SJSA1 (cell line): ENCODE measurements around the gene PABPN1L. TPM values are rescaled to one million over a fixed set of nuclear protein-coding genes. Genes with fewer than 3 reads are reported as not detected.

Experiments
- DNase-seq, 2 experiments: peaks; one replicate each; pipeline ENCODE4 v3.0.0-alpha.2; 2015 to 2020; ENCODE audit warnings: low spot score in 2 of 2, low read depth in 1 of 2
- H3K27ac ChIP-seq: fragments of 250-450 bp; sonication (Bioruptor Pico); 2 replicates; pipeline ENCODE4 v1.5.1; 2020; ENCODE audit warnings: mild to moderate bottlenecking, moderate library complexity
- H3K27me3 ChIP-seq: fragments of 250-450 bp; sonication (Bioruptor Pico); replicated peaks from 2 replicates; pipeline ENCODE4 v1.5.1; 2020; ENCODE audit warnings: mild to moderate bottlenecking, moderate library complexity
- H3K36me3 ChIP-seq: fragments of 250-450 bp; sonication (Bioruptor Pico); 2 replicates; pipeline ENCODE4 v1.5.1; 2020; ENCODE audit warnings: mild to moderate bottlenecking
- H3K4me1 ChIP-seq: fragments of 250-450 bp; sonication (Bioruptor Pico); replicated peaks from 2 replicates; pipeline ENCODE4 v1.6.1; 2021; ENCODE audit warnings: mild to moderate bottlenecking
- H3K4me3 ChIP-seq: fragments of 250-450 bp; sonication (Bioruptor Pico); 2 replicates; pipeline ENCODE4 v1.5.1; 2020; ENCODE audit warnings: mild to moderate bottlenecking
- H3K9me3 ChIP-seq: fragments of 250-450 bp; sonication (Bioruptor Pico); replicated peaks from 2 replicates; pipeline ENCODE4 v1.5.1; 2020; ENCODE audit warnings: mild to moderate bottlenecking
- total RNA-seq: library from RNA; depleted of rRNA; stranded (reverse); fragments of >200 nt; shearing (Covaris generic); gene quantifications from 2 replicates; pipeline ENCODE4 v1.2.3, GENCODE V29; 2014

PABPN1L gene
- total RNA-seq, 1 experiment from 2014 or later = not detected

DNA sequence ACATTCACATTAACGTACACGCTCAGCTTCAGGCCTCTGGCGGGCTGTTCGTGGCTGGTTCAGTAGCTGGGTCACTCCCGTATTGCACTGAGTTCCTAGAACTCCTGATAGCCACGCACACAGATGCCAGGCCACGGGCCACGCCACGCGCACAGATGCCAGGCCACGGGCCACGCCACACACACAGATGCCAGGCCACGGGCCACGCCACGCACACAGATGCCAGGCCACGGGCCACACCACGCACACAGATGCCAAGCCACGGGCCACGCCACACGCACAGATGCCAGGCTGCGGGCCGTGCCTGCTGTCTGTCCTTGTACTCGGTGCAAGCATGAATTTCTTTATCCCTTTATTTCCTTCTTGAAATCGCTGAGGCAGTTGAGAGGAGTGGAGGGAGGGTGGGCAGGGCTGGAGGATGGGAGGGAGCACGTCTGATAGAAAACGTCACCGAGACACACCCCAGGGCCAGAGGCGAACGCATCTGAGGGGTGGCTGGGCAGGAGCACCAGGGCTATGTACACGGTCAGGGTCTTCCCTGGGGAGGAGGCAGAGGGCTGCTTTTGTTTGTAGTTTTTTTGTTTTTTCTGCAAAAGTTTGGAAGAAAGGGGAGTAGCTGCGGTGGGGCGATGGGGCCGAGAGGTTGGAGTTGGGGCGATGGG is 8.6 kb upstream of the PABPN1L start:
- Histone ChIP-seq H3K27ac (no peak overlapping the region), H3K36me3 (no peaks in the 10 kb centered on the region), H3K4me1 (peaks cover 11% of the 10 kb centered on the region), H3K4me3 (no peak overlapping the region), H3K9me3 (no peaks in the 10 kb centered on the region), H3K27me3 (peaks cover 82% of the 10 kb centered on the region)
- DNase-seq = no peak

DNA sequence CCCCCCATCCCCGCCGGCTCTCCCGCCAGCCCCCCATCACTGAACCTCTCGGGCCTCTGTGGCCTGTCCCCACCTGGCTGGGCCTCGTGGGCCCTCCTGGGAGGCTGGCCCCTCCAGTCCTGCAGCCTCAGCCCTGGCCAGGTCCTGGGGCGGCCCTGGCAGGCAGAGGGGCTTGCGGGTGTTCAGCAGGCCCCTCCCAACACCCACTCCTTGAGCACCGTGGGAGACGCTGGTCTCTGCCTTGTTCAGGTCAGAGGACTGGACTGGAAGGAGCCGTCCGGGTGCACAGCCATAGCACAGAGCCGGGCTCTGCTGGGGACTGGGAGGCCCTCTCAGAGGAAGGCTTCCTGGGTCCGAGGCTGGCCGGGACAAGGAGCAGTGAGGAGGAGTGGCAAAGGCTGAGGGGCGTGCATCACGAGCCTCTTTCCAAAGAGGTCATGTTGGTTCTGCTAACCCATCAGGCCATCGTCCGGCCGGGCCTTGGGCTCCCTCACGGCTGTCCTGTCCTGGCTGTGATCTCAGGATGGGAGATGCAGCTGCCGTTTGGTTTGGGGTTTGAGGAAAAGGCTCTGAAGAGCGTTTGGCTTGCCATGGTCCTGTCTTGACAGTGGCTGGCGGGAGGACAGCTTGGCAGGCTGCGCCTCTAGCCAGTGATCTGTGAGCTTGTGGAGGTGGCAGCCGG is 6.3 kb upstream of the PABPN1L start:
- no peaks in the 10 kb centered on the region for H3K9me3 ChIP-seq
- H3K4me1 ChIP-seq = peaks cover 11% of the 10 kb centered on the region
- H3K27ac ChIP-seq = no peak overlapping the region
- no peak overlapping the region for H3K4me3 ChIP-seq
- H3K27me3 ChIP-seq = peaks cover 90% of the 10 kb centered on the region
- H3K36me3 ChIP-seq = no peaks in the 10 kb centered on the region
- DNase-seq = no peak

DNA sequence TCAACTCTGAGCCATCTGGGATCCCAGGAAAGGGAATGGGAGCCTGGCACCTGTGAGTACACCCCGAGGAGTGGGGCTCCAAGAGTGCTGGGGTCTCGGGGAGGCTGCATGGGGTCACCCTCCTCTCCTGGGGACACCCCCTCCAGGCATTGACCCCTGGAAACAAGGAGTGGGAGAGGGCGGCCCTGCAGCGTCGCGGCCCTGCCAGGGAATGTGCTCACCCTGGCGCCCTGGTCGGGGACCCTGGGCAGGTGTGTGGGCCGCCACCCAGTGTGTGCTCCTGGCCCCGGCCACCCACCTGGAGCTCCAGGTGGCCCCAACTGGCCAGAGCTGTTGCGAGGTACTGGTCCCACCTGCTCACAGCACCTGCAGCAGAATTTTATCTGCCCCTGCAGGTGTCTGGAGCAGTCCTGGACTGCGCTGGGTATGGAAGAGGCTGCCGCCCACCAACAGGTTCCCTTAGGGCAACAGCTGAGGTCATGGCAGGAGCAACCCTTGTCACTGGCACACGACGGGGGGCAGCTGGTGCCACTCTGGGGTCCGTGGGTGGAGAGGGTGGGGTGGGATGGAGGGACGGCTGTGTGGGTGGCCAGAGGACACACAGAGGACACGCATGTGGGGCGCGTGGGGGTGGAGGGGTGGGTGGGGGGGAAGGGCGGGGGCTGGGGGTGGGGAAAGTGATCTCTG is 5.4 kb upstream of the PABPN1L start:
- no peaks in the 10 kb centered on the region for H3K9me3 ChIP-seq
- DNase-seq = no peak
- H3K27ac ChIP-seq = no peak overlapping the region
- peaks cover 5% of the 10 kb centered on the region for H3K4me1 ChIP-seq
- H3K36me3 ChIP-seq = no peaks in the 10 kb centered on the region
- peaks cover 82% of the 10 kb centered on the region for H3K27me3 ChIP-seq
- H3K4me3 ChIP-seq = no peak overlapping the region

DNA sequence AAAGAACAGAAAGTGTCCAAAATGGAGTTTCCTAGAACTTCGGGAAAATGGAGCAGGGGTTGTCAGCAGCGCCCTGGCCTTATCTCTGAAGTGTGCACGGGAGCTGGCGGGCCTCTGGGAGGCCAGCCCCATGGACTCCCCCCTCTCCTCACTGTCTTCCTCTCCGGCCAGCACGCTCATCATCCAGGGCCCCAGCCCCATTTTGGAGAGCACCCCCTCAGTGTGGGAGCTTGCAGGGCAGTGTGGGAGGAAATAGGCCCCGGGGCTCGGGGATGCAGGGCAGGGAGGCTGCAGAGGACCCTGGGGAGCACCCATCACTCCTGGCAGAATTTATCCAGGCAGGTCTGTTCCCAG is 4.9 kb upstream of the PABPN1L start:
- Histone ChIP-seq H3K4me3 (no peak overlapping the region), H3K4me1 (no peaks in the 10 kb centered on the region; the same call in 1 of the 2 replicates), H3K27me3 (peaks cover 77% of the 10 kb centered on the region), H3K9me3 (no peaks in the 10 kb centered on the region), H3K27ac (no peak overlapping the region), H3K36me3 (no peaks in the 10 kb centered on the region)
- no peak for DNase-seq

DNA sequence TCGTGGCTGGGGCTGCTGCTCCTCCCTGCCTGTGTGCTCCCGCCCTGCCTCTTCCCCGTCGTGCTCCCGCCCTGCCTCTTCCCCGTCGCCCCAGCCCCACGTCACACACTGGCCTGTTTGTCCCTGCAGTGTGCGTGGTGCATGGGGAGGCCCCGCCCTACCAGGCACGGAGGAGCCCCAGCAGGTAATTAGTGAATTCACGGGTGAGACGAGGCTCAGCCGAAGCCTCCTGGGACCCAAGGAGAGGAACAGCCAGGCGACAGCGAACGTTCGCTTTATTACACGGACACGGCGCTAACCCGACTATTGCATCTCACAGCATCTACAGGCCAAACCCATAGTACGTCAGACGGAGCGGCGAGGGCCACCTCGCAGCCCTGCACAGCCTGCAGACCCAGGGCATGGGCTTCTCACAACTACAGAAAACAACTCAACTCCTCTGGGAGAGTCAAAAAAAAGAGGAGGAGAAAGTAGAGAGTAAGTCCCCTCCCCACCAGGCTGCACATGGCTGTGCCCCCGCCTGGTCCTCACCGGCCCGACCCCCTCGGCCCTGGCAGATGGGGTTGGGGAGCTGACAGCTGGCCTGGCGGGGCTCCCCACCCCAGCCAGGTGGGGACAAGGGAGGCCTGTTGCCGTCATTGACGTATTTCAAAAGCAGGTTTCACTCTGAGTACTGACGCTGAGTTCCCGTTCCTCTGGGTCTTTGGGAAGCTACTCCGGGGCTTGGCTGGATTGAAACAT is 4.3 kb upstream of the PABPN1L start:
- Histone ChIP-seq H3K4me3 (no peak overlapping the region), H3K4me1 (no peaks in the 10 kb centered on the region), H3K27ac (no peak overlapping the region), H3K27me3 (peaks cover 71% of the 10 kb centered on the region), H3K9me3 (no peaks in the 10 kb centered on the region), H3K36me3 (no peaks in the 10 kb centered on the region)
- DNase-seq = no peak

DNA sequence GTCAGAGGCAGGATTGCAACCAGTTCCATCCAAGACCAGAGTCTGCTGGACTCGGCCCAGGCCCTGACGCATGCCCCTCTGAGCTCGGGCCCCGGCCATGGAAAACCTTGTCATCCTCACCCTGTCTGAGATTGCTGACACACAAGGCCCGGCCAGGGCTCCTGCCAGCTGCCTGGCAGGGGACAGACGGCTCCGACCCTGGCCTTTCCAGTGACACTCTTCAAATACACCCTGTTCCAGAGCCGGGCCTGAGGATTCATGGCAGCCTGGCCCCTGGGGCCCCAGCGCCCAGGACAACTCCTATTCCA is 3.2 kb upstream of the PABPN1L start:
- DNase-seq = no peak
- no peaks in the 10 kb centered on the region for H3K4me1 ChIP-seq
- peaks cover 60% of the 10 kb centered on the region for H3K27me3 ChIP-seq
- no peak overlapping the region for H3K4me3 ChIP-seq
- no peaks in the 10 kb centered on the region for H3K36me3 ChIP-seq
- no peaks in the 10 kb centered on the region for H3K9me3 ChIP-seq
- no peak overlapping the region for H3K27ac ChIP-seq

DNA sequence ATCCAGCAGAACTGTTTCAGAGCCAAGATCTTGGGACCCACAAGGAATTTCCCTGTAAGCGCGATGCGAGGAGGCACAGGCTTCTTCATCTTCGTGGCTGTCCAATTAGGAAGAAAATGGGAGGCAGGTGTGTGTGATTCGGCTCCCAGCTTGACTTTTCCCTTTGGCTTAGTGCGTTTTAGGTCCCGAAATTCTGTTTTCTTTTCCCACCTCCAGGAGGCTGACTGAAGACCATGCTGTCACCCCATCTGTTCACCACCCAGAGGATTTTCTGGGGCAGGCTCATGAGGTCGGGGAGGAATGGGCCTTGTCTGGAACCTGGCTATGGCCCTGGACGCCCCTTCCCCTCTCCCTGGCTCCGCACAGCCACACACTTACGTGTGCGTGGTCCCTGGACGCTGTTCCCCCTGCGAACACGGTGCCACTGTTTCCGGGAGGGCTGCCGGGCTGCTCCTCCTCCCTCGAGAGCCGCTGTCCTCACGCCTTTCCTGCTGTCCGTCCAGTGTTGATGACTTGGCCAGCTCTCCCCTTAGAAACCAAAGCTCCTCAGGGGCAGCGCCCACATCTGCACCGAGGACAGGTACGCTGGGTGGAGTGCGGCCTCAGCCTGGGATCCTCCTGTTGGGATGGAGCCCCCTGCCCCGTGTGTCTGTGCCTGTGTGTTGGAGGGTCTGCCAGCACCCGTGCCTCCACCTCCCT is 2.7 kb upstream of the PABPN1L start:
- H3K9me3 ChIP-seq = no peaks in the 10 kb centered on the region
- no peaks in the 10 kb centered on the region for H3K4me1 ChIP-seq
- no peak overlapping the region for H3K27ac ChIP-seq
- peaks cover 55% of the 10 kb centered on the region for H3K27me3 ChIP-seq
- no peak overlapping the region for H3K4me3 ChIP-seq
- DNase-seq = no peak
- no peaks in the 10 kb centered on the region for H3K36me3 ChIP-seq

DNA sequence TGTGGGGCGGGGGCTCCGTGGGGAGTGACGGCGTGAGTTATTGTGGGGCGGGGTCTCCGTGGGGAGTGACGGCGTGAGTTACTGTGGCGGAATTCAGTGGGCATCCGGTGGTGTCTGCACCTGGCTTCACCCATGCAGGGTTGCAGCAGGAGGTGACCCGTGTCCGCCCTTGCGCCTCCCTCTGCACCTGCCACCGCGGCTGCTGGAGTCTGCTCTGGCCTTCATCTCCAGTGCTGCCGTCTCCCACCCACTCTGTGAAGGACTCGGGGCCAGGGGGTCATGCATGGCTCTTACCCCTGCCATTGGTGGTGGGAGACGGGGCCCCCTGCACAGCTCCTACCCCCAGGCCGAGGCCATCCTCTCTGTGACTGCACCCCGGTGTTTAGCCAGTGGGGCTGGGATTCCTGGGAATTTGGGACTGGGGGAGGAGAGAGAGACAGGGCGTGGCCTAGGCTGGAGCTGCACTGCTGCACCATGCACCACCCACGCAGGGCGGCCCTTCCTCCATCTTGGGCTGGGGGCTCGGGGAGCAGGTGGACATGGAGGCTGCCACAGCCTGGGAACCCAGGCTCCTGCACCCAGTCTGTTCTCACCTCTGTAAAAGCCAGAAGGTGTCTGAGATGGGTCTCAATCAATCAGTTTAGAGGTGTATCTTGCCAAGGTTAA is 1.3 kb upstream of the PABPN1L start:
- H3K27me3 ChIP-seq = peaks cover 41% of the 10 kb centered on the region
- H3K36me3 ChIP-seq = no peaks in the 10 kb centered on the region
- no peaks in the 10 kb centered on the region for H3K9me3 ChIP-seq
- H3K4me1 ChIP-seq = no peaks in the 10 kb centered on the region
- no peak overlapping the region for H3K4me3 ChIP-seq
- DNase-seq = no peak
- H3K27ac ChIP-seq = no peak overlapping the region

DNA sequence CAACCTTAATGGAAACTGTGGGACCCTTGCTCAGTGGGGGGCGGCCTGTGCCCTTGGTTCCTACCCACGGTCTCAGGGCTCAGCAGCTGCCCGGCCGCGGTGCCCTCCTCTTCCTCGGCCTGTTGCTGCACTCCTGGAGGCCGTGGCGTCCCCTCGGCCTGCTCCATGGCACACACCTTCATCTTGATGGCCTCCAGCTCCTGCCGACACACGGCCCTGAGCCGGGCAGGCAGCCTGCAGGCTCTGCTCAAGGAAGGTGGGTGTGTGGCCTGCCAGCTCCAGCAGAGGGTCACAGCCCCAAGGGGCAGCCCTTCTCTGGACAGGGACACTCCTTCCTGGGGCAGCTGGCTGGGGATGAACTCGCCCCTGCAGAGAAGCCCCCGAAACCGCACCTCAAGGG is 718 bp downstream of the PABPN1L start:
- no peak for DNase-seq
- Histone ChIP-seq H3K4me3 (no peak overlapping the region), H3K27ac (no peak overlapping the region), H3K9me3 (no peaks in the 10 kb centered on the region), H3K4me1 (no peaks in the 10 kb centered on the region), H3K36me3 (peaks cover 4% of the 10 kb centered on the region; the same call in 1 of the 2 replicates), H3K27me3 (peaks cover 24% of the 10 kb centered on the region)

DNA sequence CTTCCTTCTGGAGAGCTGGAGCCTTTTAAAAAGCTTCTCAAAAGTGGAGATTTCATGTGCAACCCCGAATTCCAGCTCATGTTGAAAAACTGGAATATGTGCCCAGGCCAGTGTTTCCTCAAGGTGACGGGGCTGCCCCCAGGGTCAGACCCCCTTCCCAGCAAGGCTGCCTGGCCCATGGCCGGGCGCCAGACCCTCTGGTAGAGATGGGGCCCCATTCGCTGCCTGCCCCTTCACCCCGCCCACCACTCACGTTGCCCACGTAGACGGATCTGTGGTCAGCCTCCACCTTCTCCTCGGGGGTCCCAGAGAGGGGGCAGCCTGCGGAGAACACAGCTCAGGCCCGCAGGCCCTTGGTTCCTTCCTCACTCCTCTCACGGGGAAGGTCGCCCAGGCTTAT is 1.1 kb downstream of the PABPN1L start:
- Histone ChIP-seq H3K9me3 (no peaks in the 10 kb centered on the region), H3K27ac (no peak overlapping the region), H3K27me3 (peaks cover 20% of the 10 kb centered on the region), H3K36me3 (peaks cover 8% of the 10 kb centered on the region; the same call in 1 of the 2 replicates), H3K4me3 (no peak overlapping the region), H3K4me1 (no peaks in the 10 kb centered on the region)
- DNase-seq = no peak

DNA sequence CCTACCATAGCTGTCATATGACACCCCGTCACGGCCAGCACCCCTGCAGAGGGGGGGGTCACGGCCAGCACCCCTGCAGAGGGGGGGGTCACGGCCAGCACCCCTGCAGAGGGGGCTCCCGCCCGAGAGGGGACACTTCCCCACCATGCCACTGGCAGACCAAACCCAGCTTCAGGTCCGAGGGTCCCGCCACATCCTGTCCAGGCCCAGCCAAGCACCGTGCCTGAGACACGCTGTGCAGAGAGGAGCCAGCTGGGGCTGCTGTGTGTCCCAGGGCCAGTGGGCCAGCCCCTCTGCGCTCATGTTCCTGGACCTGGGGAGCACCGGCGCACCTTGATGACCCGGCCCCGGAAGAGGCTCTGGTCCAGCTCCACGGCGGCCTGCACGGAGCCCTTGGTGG is 1.9 kb downstream of the PABPN1L start:
- Histone ChIP-seq H3K4me3 (no peak overlapping the region), H3K36me3 (peaks cover 14% of the 10 kb centered on the region), H3K27ac (no peak overlapping the region), H3K9me3 (no peaks in the 10 kb centered on the region), H3K27me3 (peaks cover 12% of the 10 kb centered on the region), H3K4me1 (no peaks in the 10 kb centered on the region)
- no peak for DNase-seq

DNA sequence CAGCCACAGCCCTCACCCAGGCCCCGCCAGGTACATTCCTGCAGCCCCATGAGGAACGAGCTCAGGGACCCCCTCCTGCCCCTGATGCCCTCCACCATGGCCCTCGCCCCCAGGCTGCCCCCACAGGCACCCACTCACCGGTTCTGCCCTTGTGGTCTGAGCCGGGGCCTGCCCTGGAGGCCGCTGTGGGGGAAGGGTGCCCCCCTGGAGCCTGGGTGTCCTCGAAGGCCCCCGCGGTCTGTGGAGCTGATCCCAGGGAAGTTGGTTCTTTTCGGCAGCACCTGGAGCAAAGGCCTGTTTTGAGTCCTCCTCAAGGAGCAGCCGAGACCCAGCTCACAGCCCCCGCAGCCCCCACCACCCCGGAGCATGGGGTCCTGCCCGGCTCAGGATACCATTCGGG is 2.4 kb downstream of the PABPN1L start:
- Histone ChIP-seq H3K9me3 (no peaks in the 10 kb centered on the region), H3K4me1 (no peaks in the 10 kb centered on the region), H3K36me3 (peaks cover 19% of the 10 kb centered on the region), H3K4me3 (no peak overlapping the region), H3K27me3 (peaks cover 8% of the 10 kb centered on the region; the same call in 1 of the 2 replicates), H3K27ac (no peak overlapping the region)
- no peak for DNase-seq

DNA sequence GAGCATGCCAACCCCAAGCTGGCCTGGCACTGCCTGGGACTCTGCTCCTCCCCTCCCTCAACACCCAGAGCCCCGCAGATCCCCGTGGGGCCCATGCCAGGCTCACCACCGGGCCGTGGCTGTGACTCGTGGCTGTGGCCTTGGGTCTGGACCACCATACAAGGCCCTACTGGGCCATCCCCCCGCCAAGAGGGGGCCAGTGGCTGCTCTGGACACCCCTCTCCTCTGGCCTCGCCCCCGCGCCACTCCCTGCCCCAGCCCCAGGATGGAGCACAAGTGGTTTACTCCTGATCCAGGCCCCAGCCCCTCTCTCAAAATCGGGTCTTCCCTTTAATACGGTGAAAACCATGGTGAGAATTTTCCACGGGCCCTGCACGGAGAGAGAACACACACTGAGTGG is 3.0 kb downstream of the PABPN1L start:
- H3K27me3 ChIP-seq = peaks cover 3% of the 10 kb centered on the region; the same call in 1 of the 2 replicates
- H3K4me3 ChIP-seq = no peak overlapping the region
- no peaks in the 10 kb centered on the region for H3K9me3 ChIP-seq
- DNase-seq = no peak
- H3K4me1 ChIP-seq = no peaks in the 10 kb centered on the region
- peaks cover 25% of the 10 kb centered on the region for H3K36me3 ChIP-seq
- no peak overlapping the region for H3K27ac ChIP-seq
